Parathyroid adenoma (tissue), 2 donors: ENCODE data around the gene HLA-DRB1.

Experiments
- H2AFZ ChIP-seq: fragments of 300-600 bp; sonication (generic); one replicate; pipeline ENCODE4 v1.7.0; 2017; ENCODE audit warnings: antibody characterized with exemption, mild to moderate bottlenecking
- H3K27ac ChIP-seq: fragments of 300-600 bp; sonication (generic); one replicate; pipeline ENCODE4 v1.7.0; 2017
- H3K27me3 ChIP-seq: fragments of 300-600 bp; sonication (generic); one replicate; pipeline ENCODE4 v1.7.0; 2017; ENCODE audit warnings: low read length; ENCODE audit not compliant: control insufficient read depth, insufficient read depth
- H3K36me3 ChIP-seq: fragments of 300-600 bp; sonication (generic); one replicate; pipeline ENCODE4 v1.7.0; 2017; ENCODE audit warnings: low read length; ENCODE audit not compliant: control insufficient read depth, insufficient read depth
- H3K4me1 ChIP-seq: fragments of 300-600 bp; sonication (generic); one replicate; pipeline ENCODE4 v1.7.0; 2017; ENCODE audit warnings: control low read depth
- H3K4me2 ChIP-seq: fragments of 300-600 bp; sonication (generic); one replicate; pipeline ENCODE4 v1.7.0; 2017; ENCODE audit warnings: low read length
- H3K4me3 ChIP-seq: fragments of 300-600 bp; sonication (generic); one replicate; pipeline ENCODE4 v1.7.0; 2017; ENCODE audit warnings: low read depth, low read length
- H3K79me2 ChIP-seq: fragments of 300-600 bp; sonication (generic); one replicate; pipeline ENCODE4 v1.7.0; 2017; ENCODE audit warnings: control low read depth
- H3K9ac ChIP-seq: fragments of 300-600 bp; sonication (generic); one replicate; pipeline ENCODE4 v1.7.0; 2017; ENCODE audit warnings: mild to moderate bottlenecking
- H3K9me3 ChIP-seq: fragments of 300-600 bp; sonication (generic); one replicate; pipeline ENCODE4 v1.7.0; 2017; ENCODE audit warnings: low read length; ENCODE audit not compliant: control insufficient read depth
- CTCF ChIP-seq: fragments of 300-600 bp; sonication (generic); IDR thresholded peaks from one replicate; pipeline ENCODE4 v1.7.0; 2017; ENCODE audit warnings: antibody characterized with exemption, mild to moderate bottlenecking
- donor health status: primary hyperparathyroidism.

Gene HLA-DRB1

DNA sequence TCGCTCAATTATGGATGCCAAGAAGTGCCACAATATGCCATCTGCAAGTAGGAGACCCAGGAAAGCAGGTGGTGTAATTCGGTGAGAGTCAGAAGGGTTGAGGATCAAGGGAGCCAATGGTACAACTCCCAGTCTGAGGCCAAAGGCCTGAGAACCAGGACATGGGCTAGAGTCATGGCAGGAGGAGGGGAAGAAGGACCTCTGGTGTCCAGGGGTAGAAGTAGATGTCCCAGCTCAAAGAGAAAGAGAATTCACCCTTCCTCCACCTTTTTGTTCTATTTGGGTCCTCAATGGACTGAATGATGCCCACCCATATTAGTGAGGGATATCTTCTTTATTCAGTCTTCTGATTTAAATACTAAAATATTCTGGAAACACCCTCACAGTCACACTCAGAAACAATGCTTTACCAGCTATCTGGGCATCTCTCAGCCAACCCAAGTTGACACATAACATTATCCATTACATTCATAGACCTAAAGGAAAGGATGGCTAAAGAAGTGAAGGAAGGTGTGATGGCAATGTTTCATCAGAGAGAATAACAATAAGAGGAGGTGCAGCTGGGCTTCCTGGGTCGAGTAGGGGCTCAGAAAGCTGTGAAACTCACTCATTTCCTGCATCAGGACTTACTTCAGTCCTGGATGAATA is 26.4 kb upstream of the HLA-DRB1 start:
- Histone ChIP-seq H3K4me1 (no peaks in the 10 kb centered on the region), H3K79me2 (no peaks in the 10 kb centered on the region), H3K27me3 (no peaks in the 10 kb centered on the region), H2AFZ (no peak overlapping the region), H3K27ac (no peak overlapping the region), H3K36me3 (no peaks in the 10 kb centered on the region), H3K4me3 (no peak overlapping the region), H3K9ac (no peak overlapping the region), H3K4me2 (no peak overlapping the region), H3K9me3 (no peaks in the 10 kb centered on the region)
- TF ChIP-seq CTCF = no peak

DNA sequence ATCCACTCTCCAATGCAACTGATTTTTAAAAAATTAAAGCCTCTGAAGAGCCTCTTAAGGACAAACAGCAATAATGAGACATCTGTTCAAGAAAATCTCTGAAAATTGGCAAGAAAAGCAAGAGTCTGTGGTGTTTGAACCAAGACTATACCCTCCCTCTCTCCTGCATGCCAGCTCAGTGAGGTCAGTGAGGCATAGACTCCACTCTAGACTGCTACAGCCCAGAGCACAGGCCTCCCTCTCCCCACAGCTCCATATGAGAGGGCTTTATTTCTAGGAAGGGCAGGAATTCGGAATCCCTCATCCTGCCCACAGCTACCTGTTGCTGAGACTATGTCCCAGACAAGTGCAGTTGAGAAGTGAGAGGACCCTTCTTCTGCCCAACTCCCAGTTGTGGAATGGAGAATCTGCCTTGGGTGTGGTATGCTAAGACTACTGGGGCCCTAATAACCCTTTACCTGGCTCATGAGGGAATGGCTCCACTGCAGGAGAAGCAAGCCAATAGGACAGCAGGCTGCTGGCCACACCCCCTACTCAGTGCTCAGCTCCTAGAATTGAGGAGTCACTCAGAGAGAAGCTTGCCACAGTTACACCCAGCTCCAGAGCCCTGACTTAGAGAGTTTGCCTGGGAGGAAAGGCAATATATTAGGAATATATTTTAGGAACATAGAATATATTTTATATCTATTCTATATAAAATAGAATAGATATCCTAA is 24.9 kb upstream of the HLA-DRB1 start:
- H3K4me1 ChIP-seq = no peaks in the 10 kb centered on the region
- no peak overlapping the region for H3K27ac ChIP-seq
- TF ChIP-seq CTCF = no peak
- no peak overlapping the region for H3K4me3 ChIP-seq
- no peak overlapping the region for H3K9ac ChIP-seq
- H3K4me2 ChIP-seq = no peak overlapping the region
- H3K36me3 ChIP-seq = no peaks in the 10 kb centered on the region
- no peaks in the 10 kb centered on the region for H3K27me3 ChIP-seq
- no peaks in the 10 kb centered on the region for H3K79me2 ChIP-seq
- H2AFZ ChIP-seq = no peak overlapping the region
- no peaks in the 10 kb centered on the region for H3K9me3 ChIP-seq

GRCh38 chr6:32613475-32613874 is 23.8 kb upstream of the HLA-DRB1 start:
- H3K4me3 ChIP-seq = no peak overlapping the region
- H3K9me3 ChIP-seq = no peaks in the 10 kb centered on the region
- no peak overlapping the region for H3K9ac ChIP-seq
- H3K4me1 ChIP-seq = no peaks in the 10 kb centered on the region
- H2AFZ ChIP-seq = no peak overlapping the region
- H3K36me3 ChIP-seq = no peaks in the 10 kb centered on the region
- H3K27me3 ChIP-seq = no peaks in the 10 kb centered on the region
- no peak overlapping the region for H3K4me2 ChIP-seq
- no peaks in the 10 kb centered on the region for H3K79me2 ChIP-seq
- TF ChIP-seq CTCF = no peak
- peak overlapping the region; percentile 32 for H3K27ac ChIP-seq

DNA sequence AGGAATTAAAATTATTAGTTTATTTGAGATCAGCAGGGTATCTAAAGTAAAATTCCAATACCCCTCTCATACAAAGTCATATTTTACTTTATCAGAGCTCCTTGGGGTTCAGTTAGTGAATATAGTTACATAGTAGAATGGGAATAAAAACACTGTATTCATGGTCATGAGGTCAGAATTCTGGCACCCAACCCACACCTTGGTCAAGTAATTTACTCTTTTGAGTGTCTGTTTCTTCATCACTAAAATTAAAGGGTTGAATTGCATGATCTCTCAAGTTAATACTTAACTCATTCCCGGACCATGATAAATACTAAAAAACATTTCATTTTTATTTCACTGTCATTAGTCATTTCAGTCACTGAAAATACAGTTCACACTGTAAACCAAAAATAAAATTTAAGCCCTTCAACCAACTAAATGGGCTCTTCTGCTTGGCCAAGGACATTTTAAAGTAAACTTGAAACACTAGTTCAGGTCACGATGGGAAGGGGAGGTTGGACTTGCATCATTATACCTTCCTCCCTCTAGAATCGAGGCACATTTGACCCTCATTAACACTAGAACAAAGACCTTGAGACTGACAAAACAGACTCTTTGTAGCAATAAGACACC is 21.1 kb upstream of the HLA-DRB1 start:
- Histone ChIP-seq H3K27me3 (no peaks in the 10 kb centered on the region), H3K9ac (no peak overlapping the region), H2AFZ (no peak overlapping the region), H3K4me2 (no peak overlapping the region), H3K4me1 (no peaks in the 10 kb centered on the region), H3K79me2 (no peaks in the 10 kb centered on the region), H3K9me3 (no peaks in the 10 kb centered on the region), H3K4me3 (no peak overlapping the region), H3K27ac (peak overlapping the region; percentile 74), H3K36me3 (no peaks in the 10 kb centered on the region)
- no peak for TF ChIP-seq CTCF
